ENCODE data around the gene GRM1.

DNA sequence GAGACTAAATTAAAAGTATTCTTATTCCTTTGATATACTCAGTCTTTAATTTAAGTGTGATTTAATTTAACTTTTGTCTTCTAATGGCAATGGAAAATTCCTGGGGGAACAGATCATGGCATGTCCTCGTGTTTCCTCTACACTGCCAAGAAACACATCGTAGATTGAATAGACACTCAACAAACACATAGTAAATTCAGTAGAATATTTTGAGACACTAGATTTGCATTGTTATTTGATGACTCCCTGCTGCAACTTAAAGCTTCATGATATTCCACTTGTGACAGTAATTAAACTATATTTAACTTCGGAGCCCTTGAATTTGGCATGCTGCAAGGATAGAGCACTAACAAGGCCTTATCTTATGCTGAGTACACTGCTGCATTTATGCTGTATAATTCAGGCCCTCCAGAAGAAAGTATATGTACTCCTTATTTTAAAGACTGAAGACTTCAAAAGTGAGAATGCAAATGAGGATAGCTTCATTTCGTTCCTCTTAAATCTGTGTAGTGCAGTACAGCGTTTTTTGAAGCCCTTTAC, 84.3 kb downstream of the GRM1 start:
- TF ChIP-seq ZC3H10 (CRISPR knock-in tag; IDR thresholded peaks at IDR 0.05) (no peak), GLIS3 (CRISPR knock-in tag; IDR thresholded peaks at IDR 0.05) (no peak), ZNF565 (CRISPR knock-in tag; conservative IDR thresholded peaks at IDR 0.05; ENCODE audit: low read depth) (no peak), TOX (CRISPR knock-in tag; IDR thresholded peaks at IDR 0.05; ENCODE audit: borderline replicate concordance) (no peak), ESRRG (CRISPR knock-in tag; IDR thresholded peaks at IDR 0.05) (no peak), OSR1 (CRISPR knock-in tag; IDR thresholded peaks at IDR 0.05) (no peak), BACH2 (CRISPR knock-in tag; IDR thresholded peaks at IDR 0.05; ENCODE audit: borderline replicate concordance) (no peak), ARNTL (CRISPR knock-in tag; IDR thresholded peaks at IDR 0.05; ENCODE audit: borderline replicate concordance, low read depth) (no peak), RARB (CRISPR knock-in tag; IDR thresholded peaks at IDR 0.05) (no peak), ZFP30 (CRISPR knock-in tag; IDR thresholded peaks at IDR 0.05) (no peak)
- TF ChIP-seq, protein P1, sequence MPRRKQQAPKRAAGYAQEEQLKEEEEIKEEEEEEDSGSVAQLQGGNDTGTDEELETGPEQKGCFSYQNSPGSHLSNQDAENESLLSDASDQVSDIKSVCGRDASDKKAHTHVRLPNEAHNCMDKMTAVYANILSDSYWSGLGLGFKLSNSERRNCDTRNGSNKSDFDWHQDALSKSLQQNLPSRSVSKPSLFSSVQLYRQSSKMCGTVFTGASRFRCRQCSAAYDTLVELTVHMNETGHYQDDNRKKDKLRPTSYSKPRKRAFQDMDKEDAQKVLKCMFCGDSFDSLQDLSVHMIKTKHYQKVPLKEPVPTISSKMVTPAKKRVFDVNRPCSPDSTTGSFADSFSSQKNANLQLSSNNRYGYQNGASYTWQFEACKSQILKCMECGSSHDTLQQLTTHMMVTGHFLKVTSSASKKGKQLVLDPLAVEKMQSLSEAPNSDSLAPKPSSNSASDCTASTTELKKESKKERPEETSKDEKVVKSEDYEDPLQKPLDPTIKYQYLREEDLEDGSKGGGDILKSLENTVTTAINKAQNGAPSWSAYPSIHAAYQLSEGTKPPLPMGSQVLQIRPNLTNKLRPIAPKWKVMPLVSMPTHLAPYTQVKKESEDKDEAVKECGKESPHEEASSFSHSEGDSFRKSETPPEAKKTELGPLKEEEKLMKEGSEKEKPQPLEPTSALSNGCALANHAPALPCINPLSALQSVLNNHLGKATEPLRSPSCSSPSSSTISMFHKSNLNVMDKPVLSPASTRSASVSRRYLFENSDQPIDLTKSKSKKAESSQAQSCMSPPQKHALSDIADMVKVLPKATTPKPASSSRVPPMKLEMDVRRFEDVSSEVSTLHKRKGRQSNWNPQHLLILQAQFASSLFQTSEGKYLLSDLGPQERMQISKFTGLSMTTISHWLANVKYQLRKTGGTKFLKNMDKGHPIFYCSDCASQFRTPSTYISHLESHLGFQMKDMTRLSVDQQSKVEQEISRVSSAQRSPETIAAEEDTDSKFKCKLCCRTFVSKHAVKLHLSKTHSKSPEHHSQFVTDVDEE (CRISPR knock-in tag; IDR thresholded peaks at IDR 0.05): no peak
- TF ChIP-seq, protein P2, sequence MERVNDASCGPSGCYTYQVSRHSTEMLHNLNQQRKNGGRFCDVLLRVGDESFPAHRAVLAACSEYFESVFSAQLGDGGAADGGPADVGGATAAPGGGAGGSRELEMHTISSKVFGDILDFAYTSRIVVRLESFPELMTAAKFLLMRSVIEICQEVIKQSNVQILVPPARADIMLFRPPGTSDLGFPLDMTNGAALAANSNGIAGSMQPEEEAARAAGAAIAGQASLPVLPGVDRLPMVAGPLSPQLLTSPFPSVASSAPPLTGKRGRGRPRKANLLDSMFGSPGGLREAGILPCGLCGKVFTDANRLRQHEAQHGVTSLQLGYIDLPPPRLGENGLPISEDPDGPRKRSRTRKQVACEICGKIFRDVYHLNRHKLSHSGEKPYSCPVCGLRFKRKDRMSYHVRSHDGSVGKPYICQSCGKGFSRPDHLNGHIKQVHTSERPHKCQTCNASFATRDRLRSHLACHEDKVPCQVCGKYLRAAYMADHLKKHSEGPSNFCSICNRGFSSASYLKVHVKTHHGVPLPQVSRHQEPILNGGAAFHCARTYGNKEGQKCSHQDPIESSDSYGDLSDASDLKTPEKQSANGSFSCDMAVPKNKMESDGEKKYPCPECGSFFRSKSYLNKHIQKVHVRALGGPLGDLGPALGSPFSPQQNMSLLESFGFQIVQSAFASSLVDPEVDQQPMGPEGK (CRISPR knock-in tag; IDR thresholded peaks at IDR 0.05; ENCODE audit: borderline replicate concordance): no peak

All from SK-N-SH treated with all-trans-retinoic acid at 6 μM for 48 hours (cell line).